CD14-positive monocyte (primary cell): ENCODE measurements around the gene ERG. TPM values are rescaled to one million over a fixed set of nuclear protein-coding genes. Genes with fewer than 3 reads are reported as not detected.

Experiments
- DNase-seq, 3 donors: peaks; one replicate each; pipeline ENCODE4 v3.0.0-alpha.2; 2011 to 2022
- H2AFZ ChIP-seq: 2 replicates; pipeline ENCODE4 v1.6.0; 2012; ENCODE audit warnings: mild to moderate bottlenecking, low read depth, low read length, inconsistent platforms; ENCODE audit not compliant: insufficient read depth, poor library complexity, severe bottlenecking
- H3K27ac ChIP-seq, 2 donors: 1 replicate in 1 of 2; 2 replicates in 1 of 2; pipeline ENCODE4 v1.5.1; 2012 to 2013; ENCODE audit warnings: low read length in 2 of 2, control low read depth in 1 of 2, inconsistent platforms in 1 of 2, low read depth in 1 of 2, mild to moderate bottlenecking in 1 of 2
- H3K27me3 ChIP-seq, 2 donors: one replicate each; pipeline versions ENCODE4 v1.6.0 to v1.6.1; 2011 to 2013; ENCODE audit warnings: low read length in 2 of 2; ENCODE audit not compliant: control insufficient read depth in 2 of 2, insufficient read depth in 2 of 2
- H3K36me3 ChIP-seq, 2 donors: replicated peaks in 1 of 2; 1 replicate in 1 of 2; 2 replicates in 1 of 2; pipeline versions ENCODE4 v1.5.1 to v1.6.1; 2012 to 2013; ENCODE audit warnings: low read length in 2 of 2, control low read depth in 1 of 2, inconsistent platforms in 1 of 2, mild to moderate bottlenecking in 1 of 2; ENCODE audit not compliant: insufficient read depth in 2 of 2, control insufficient read depth in 1 of 2
- H3K4me1 ChIP-seq, 2 donors: 1 replicate in 1 of 2; 2 replicates in 1 of 2; pipeline versions ENCODE4 v1.5.1 to v1.6.1; 2012 to 2013; ENCODE audit warnings: low read length in 2 of 2, control low read depth in 1 of 2, inconsistent platforms in 1 of 2, mild to moderate bottlenecking in 1 of 2, moderate library complexity in 1 of 2; ENCODE audit not compliant: insufficient read depth in 2 of 2, control insufficient read depth in 1 of 2
- H3K4me2 ChIP-seq: replicated peaks from 2 replicates; pipeline ENCODE3; 2012; ENCODE audit warnings: low read length, moderate library complexity, mild to moderate bottlenecking; ENCODE audit not compliant: poor library complexity, severe bottlenecking; ENCODE audit errors: extremely low read depth
- H3K4me3 ChIP-seq, 3 experiments: fragments of 200-600 bp in 1 of 3; sonication (generic) in 1 of 3; replicated peaks in 1 of 3; 1 replicate in 2 of 3; 2 replicates in 1 of 3; pipeline ENCODE4 v1.5.1; 2011 to 2013; ENCODE audit warnings: low read length in 3 of 3, mild to moderate bottlenecking in 3 of 3, control low read depth in 2 of 3, low read depth in 2 of 3, inconsistent platforms in 1 of 3, moderate library complexity in 1 of 3
- H3K79me2 ChIP-seq: 2 replicates; pipeline ENCODE4 v1.6.0; 2012; ENCODE audit warnings: mild to moderate bottlenecking, control low read depth, inconsistent platforms, low read length, moderate library complexity; ENCODE audit not compliant: insufficient read depth
- H3K9ac ChIP-seq: 2 replicates; pipeline ENCODE4 v1.6.0; 2017; ENCODE audit warnings: low read length, mild to moderate bottlenecking; ENCODE audit not compliant: insufficient read depth, poor library complexity, severe bottlenecking
- H3K9me3 ChIP-seq, 2 donors: replicated peaks in 1 of 2; 1 replicate in 1 of 2; 2 replicates in 1 of 2; pipeline versions ENCODE4 v1.5.1 to v1.6.1; 2012 to 2013; ENCODE audit warnings: low read length in 2 of 2, control low read depth in 1 of 2; ENCODE audit not compliant: control insufficient read depth in 1 of 2, insufficient read depth in 1 of 2
- H4K20me1 ChIP-seq: 2 replicates; pipeline ENCODE4 v1.6.0; 2012; ENCODE audit warnings: mild to moderate bottlenecking, low read length, control low read depth, moderate library complexity; ENCODE audit not compliant: insufficient read depth
- H3K27ac Mint-ChIP-seq, 7 donors: one replicate each; pipeline ENCODE4 v1.8.0; 2020; ENCODE audit warnings: mild to moderate bottlenecking in 7 of 7, mixed read lengths in 7 of 7, moderate library complexity in 6 of 7, inconsistent platforms in 2 of 7
- H3K27me3 Mint-ChIP-seq, 3 donors: one replicate each; pipeline ENCODE4 v1.8.0; 2021 to 2022; ENCODE audit warnings: low read depth in 3 of 3, mild to moderate bottlenecking in 3 of 3, mixed read lengths in 3 of 3, moderate library complexity in 3 of 3, inconsistent platforms in 1 of 3
- H3K36me3 Mint-ChIP-seq, 2 donors: one replicate each; pipeline ENCODE4 v1.8.0; 2020; ENCODE audit warnings: mixed read lengths in 2 of 2, inconsistent platforms in 1 of 2, mild to moderate bottlenecking in 1 of 2
- H3K4me1 Mint-ChIP-seq: one replicate; pipeline ENCODE4 v1.8.0; 2020; ENCODE audit warnings: mild to moderate bottlenecking, mixed read lengths
- H3K4me3 Mint-ChIP-seq, 2 donors: one replicate each; pipeline ENCODE4 v1.8.0; 2020; ENCODE audit warnings: mild to moderate bottlenecking in 2 of 2, mixed read lengths in 2 of 2, moderate library complexity in 1 of 2
- H3K9me3 Mint-ChIP-seq, 7 donors: one replicate each; pipeline ENCODE4 v1.8.0; 2020 to 2022; ENCODE audit warnings: mixed read lengths in 7 of 7, mild to moderate bottlenecking in 6 of 7, moderate library complexity in 6 of 7, inconsistent platforms in 2 of 7
- CTCF ChIP-seq: fragments of 200-600 bp; IDR thresholded peaks from one replicate; pipeline ENCODE4 v1.8.0; 2022; ENCODE audit warnings: antibody characterized with exemption, mild to moderate bottlenecking
- WGBS: methylation state at CpG from one replicate; pipeline ENCODE4 v1.1.5; 2013; ENCODE audit warnings: missing lambda C conversion rate; ENCODE audit not compliant: insufficient coverage; 5-methylcytosine and 5-hydroxymethylcytosine counted together
- intact Hi-C, 2 donors: fragments of 100-400 bp; cut with micrococcal nuclease; formaldehyde crosslinking; loops; one replicate each; pipeline versions ENCODE4 v1.15.0 to v1.15.1; 2023
- polyA plus RNA-seq, 3 donors: library from polyadenylated mRNA; depleted of rRNA in 1 of 3; unstranded in 2 of 3; stranded (reverse) in 1 of 3; fragments of 300-500 nt in 2 of 3; fragments of >200 nt in 1 of 3; fragmentation: Illumina TruSeq in 2 of 3; gene quantifications; 1 replicate in 2 of 3; 2 replicates in 1 of 3; pipeline ENCODE4 v1.2.3, GENCODE V29; 2012 to 2021

Gene ERG
- polyA plus RNA-seq, 3 donors, result 0.16 to 0.22 TPM; not detected in 1

- Histone ChIP-seq H4K20me1 (no peaks in the 10 kb centered on the region), H3K36me3 (no peaks in the 10 kb centered on the region), H3K4me3 (peak overlapping the region in 1 of 3 experiments; percentile 39), H3K9me3 (no peaks in the 10 kb centered on the region), H3K4me1 (peaks cover 45 to 47% of the 10 kb centered on the region in 2 donors), H3K79me2 (peaks cover 24% of the 10 kb centered on the region), H2AFZ (peak overlapping the region; percentile 50), H3K4me2 (peak overlapping the region; percentile 56), H3K9ac (no peak overlapping the region), H3K27ac (no peak overlapping the region), H3K27me3 (no peaks in the 10 kb centered on the region)
- intact Hi-C loops, result no loop called here
- WGBS, result no CpG with 5 or more reads among the region's 4 CpGs
- DNase-seq, result no peak
- H3K9me3 Mint-ChIP-seq, result peaks cover 0 to 4% (median 0%) of the 10 kb centered on the region in 7 donors
- H3K4me1 Mint-ChIP-seq, result peaks cover 45% of the 10 kb centered on the region
- no peaks in the 10 kb centered on the region for H3K36me3 Mint-ChIP-seq
- TF ChIP-seq CTCF, result no peak
- no peak overlapping the region for H3K27ac Mint-ChIP-seq
- H3K27me3 Mint-ChIP-seq, result no peaks in the 10 kb centered on the region
- H3K4me3 Mint-ChIP-seq, result peak overlapping the region in 1 of 2 donors; percentile 86
Observed at GRCh38 chr21:38467911-38468310, 30.4 kb downstream of the ERG start.

DNA sequence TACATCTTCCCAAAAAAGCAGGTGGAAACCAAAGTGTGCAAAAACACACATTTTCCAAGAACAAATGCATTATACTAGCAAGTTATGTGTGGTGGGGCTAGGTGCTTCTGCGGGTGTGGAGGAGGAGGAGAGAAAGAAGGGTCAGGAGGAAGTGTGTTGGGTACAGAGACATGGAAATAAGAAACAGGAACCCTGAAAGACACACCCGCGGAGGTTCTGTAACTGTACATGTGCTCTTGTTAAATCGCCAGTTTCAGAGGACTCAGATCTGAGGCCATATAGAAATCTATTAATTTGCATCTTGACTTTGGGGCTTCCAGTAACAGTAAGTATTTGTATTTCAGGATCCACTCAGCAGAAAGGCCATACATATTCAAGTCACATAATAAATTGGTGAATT lies 30.9 kb downstream of the ERG start:
- H2AFZ ChIP-seq, result no peak overlapping the region
- H3K79me2 ChIP-seq, result peaks cover 24% of the 10 kb centered on the region
- peak; percentile 35 to 60 (median 51) for DNase-seq
- H3K9me3 Mint-ChIP-seq, result peaks cover 0 to 4% (median 0%) of the 10 kb centered on the region in 7 donors
- intact Hi-C loops, result no loop called here
- no peak overlapping the region for H3K27ac ChIP-seq
- H3K4me3 Mint-ChIP-seq, result peak overlapping the region; percentile 54 to 86
- H3K36me3 Mint-ChIP-seq, result no peaks in the 10 kb centered on the region
- 0% methylated on average over 2 of the region's 4 CpGs for WGBS
- H3K27me3 Mint-ChIP-seq, result peaks cover 0 to 2% (median 0%) of the 10 kb centered on the region in 3 donors
- no peaks in the 10 kb centered on the region for H4K20me1 ChIP-seq
- H3K4me1 ChIP-seq, result peaks cover 40 to 42% of the 10 kb centered on the region in 2 donors
- no peaks in the 10 kb centered on the region for H3K9me3 ChIP-seq
- H3K4me3 ChIP-seq, result peak overlapping the region in 1 of 3 experiments; percentile 39
- no peaks in the 10 kb centered on the region for H3K27me3 ChIP-seq
- no peak overlapping the region for H3K9ac ChIP-seq
- peak overlapping the region; percentile 56 for H3K4me2 ChIP-seq
- TF ChIP-seq CTCF, result no peak
- no peaks in the 10 kb centered on the region for H3K36me3 ChIP-seq
- peaks cover 41% of the 10 kb centered on the region for H3K4me1 Mint-ChIP-seq
- H3K27ac Mint-ChIP-seq, result peak overlapping the region in 4 of 7 donors; percentile 2 to 48 (median 38)
